ENCODE results near the gene GRK6.
A peak's percentile ranks its signal among the peaks of the same experiment; 100 is the strongest.

Gene GRK6

GRCh38 chr5:177427919-177428573 is 1.6 kb downstream of the GRK6 start:
- Mint-ChIP-seq H3K27ac (peak overlapping the region; percentile 97), H3K4me1 (ENCODE audit: low read depth) (peaks cover 73% of the 10 kb centered on the region), H3K9me3 (no peaks in the 10 kb centered on the region), H3K36me3 (ENCODE audit: low read depth) (peaks cover 38% of the 10 kb centered on the region), H3K27me3 (no peaks in the 10 kb centered on the region), H3K4me3 (peak overlapping the region; percentile 95)

GRCh38 chr5:177428574-177429217 is 2.2 kb downstream of the GRK6 start:
- H3K9me3 Mint-ChIP-seq, result no peaks in the 10 kb centered on the region
- peaks cover 80% of the 10 kb centered on the region for H3K4me1 Mint-ChIP-seq (ENCODE audit: low read depth)
- H3K27ac Mint-ChIP-seq, result peak overlapping the region; percentile 97
- H3K36me3 Mint-ChIP-seq (ENCODE audit: low read depth), result peaks cover 43% of the 10 kb centered on the region
- peak overlapping the region; percentile 95 for H3K4me3 Mint-ChIP-seq
- no peaks in the 10 kb centered on the region for H3K27me3 Mint-ChIP-seq

GRCh38 chr5:177429248-177430040 is 3.0 kb downstream of the GRK6 start:
- Mint-ChIP-seq H3K9me3 (no peaks in the 10 kb centered on the region), H3K27ac (peak overlapping the region; percentile 97), H3K27me3 (no peaks in the 10 kb centered on the region), H3K4me1 (ENCODE audit: low read depth) (peaks cover 86% of the 10 kb centered on the region), H3K4me3 (peak overlapping the region; percentile 95), H3K36me3 (ENCODE audit: low read depth) (peaks cover 51% of the 10 kb centered on the region)

GRCh38 chr5:177430140-177430951 is 3.9 kb downstream of the GRK6 start:
- peaks cover 60% of the 10 kb centered on the region for H3K36me3 Mint-ChIP-seq (ENCODE audit: low read depth)
- H3K4me1 Mint-ChIP-seq (ENCODE audit: low read depth), result peaks cover 85% of the 10 kb centered on the region
- no peaks in the 10 kb centered on the region for H3K27me3 Mint-ChIP-seq
- peak overlapping the region; percentile 97 for H3K27ac Mint-ChIP-seq
- H3K4me3 Mint-ChIP-seq, result peak overlapping the region; percentile 95
- no peaks in the 10 kb centered on the region for H3K9me3 Mint-ChIP-seq

GRCh38 chr5:177430972-177431316 is 4.5 kb downstream of the GRK6 start:
- H3K9me3 Mint-ChIP-seq, result no peaks in the 10 kb centered on the region
- peak overlapping the region; percentile 95 for H3K4me3 Mint-ChIP-seq
- peaks cover 66% of the 10 kb centered on the region for H3K36me3 Mint-ChIP-seq (ENCODE audit: low read depth)
- peaks cover 86% of the 10 kb centered on the region for H3K4me1 Mint-ChIP-seq (ENCODE audit: low read depth)
- H3K27me3 Mint-ChIP-seq, result no peaks in the 10 kb centered on the region
- H3K27ac Mint-ChIP-seq, result peak overlapping the region; percentile 97

GRCh38 chr5:177431317-177432142 is 5.1 kb downstream of the GRK6 start:
- Mint-ChIP-seq H3K36me3 (ENCODE audit: low read depth) (peaks cover 69% of the 10 kb centered on the region), H3K4me1 (ENCODE audit: low read depth) (peaks cover 85% of the 10 kb centered on the region)

GRCh38 chr5:177432143-177432838 is 5.8 kb downstream of the GRK6 start:
- H3K9me3 Mint-ChIP-seq, result no peaks in the 10 kb centered on the region

More at GRCh38 chr5:177431317-177432142, 5.1 kb downstream of the GRK6 start:
- H3K27ac Mint-ChIP-seq, result peak overlapping the region; percentile 97
- H3K27me3 Mint-ChIP-seq, result no peaks in the 10 kb centered on the region
- no peaks in the 10 kb centered on the region for H3K9me3 Mint-ChIP-seq
- H3K4me3 Mint-ChIP-seq, result peak overlapping the region; percentile 95

GRCh38 chr5:177432839-177433657 is 6.6 kb downstream of the GRK6 start:
- Mint-ChIP-seq H3K9me3 (no peaks in the 10 kb centered on the region), H3K27me3 (no peaks in the 10 kb centered on the region), H3K4me1 (ENCODE audit: low read depth) (peaks cover 94% of the 10 kb centered on the region), H3K36me3 (ENCODE audit: low read depth) (peaks cover 79% of the 10 kb centered on the region), H3K4me3 (peak overlapping the region; percentile 48), H3K27ac (peak overlapping the region; percentile 85)

More at GRCh38 chr5:177432143-177432838, 5.8 kb downstream of the GRK6 start:
- peak overlapping the region; percentile 97 for H3K27ac Mint-ChIP-seq
- peak overlapping the region; percentile 95 for H3K4me3 Mint-ChIP-seq
- H3K4me1 Mint-ChIP-seq (ENCODE audit: low read depth), result peaks cover 93% of the 10 kb centered on the region
- no peaks in the 10 kb centered on the region for H3K27me3 Mint-ChIP-seq
- peaks cover 76% of the 10 kb centered on the region for H3K36me3 Mint-ChIP-seq (ENCODE audit: low read depth)

- Mint-ChIP-seq H3K27me3 (no peaks in the 10 kb centered on the region), H3K27ac (peak overlapping the region; percentile 85), H3K36me3 (ENCODE audit: low read depth) (peaks cover 81% of the 10 kb centered on the region), H3K4me1 (ENCODE audit: low read depth) (peaks cover 87% of the 10 kb centered on the region), H3K9me3 (no peaks in the 10 kb centered on the region), H3K4me3 (peak overlapping the region; percentile 35)
These were observed 7.3 kb downstream of the GRK6 start for GRCh38 chr5:177433658-177434217.

GRCh38 chr5:177434437-177434836 is 8.0 kb downstream of the GRK6 start:
- Mint-ChIP-seq H3K9me3 (no peaks in the 10 kb centered on the region), H3K27me3 (no peaks in the 10 kb centered on the region), H3K4me1 (ENCODE audit: low read depth) (peaks cover 85% of the 10 kb centered on the region), H3K4me3 (peak overlapping the region; percentile 57), H3K36me3 (ENCODE audit: low read depth) (peaks cover 80% of the 10 kb centered on the region), H3K27ac (peak overlapping the region; percentile 84)

GRCh38 chr5:177434942-177435738 is 8.7 kb downstream of the GRK6 start:
- Mint-ChIP-seq H3K27ac (no peak overlapping the region), H3K4me1 (ENCODE audit: low read depth) (peaks cover 85% of the 10 kb centered on the region), H3K9me3 (no peaks in the 10 kb centered on the region), H3K4me3 (no peak overlapping the region), H3K36me3 (ENCODE audit: low read depth) (peaks cover 79% of the 10 kb centered on the region), H3K27me3 (no peaks in the 10 kb centered on the region)

Data from stimulated activated naive CD8-positive, alpha-beta T cell treated with anti-CD3 and anti-CD28 coated beads, Interleukin-15, Interleukin-2, amounts not matched to agents 100 ng/mL and 50 ng/mL, for 24 hours (primary cell).